GM19324 (cell line): ENCODE measurements around the gene PNP.

Experiments used
- ATAC-seq: cut with Tn5 transposase; IDR thresholded peaks from one replicate; pipeline ENCODE4 v1.9.1; 2021; ENCODE audit warnings: mild to moderate bottlenecking, moderate library complexity; ENCODE audit not compliant: unreplicated experiment, low FRiP score

PNP gene

GRCh38 chr14:20454516-20455354 is 14.5 kb upstream of the PNP start, which contains the start of the genes APEX1 and OSGEP:
Gene APEX1, plus strand, starts transcription at chr14:20455226. Its CDS starts 420 bp downstream, at chr14:20455646.
Gene OSGEP, minus strand, starts transcription at chr14:20454812. Its CDS starts 129 bp downstream, at chr14:20454683.
- ATAC-seq = peak; percentile 88

- ATAC-seq = peak; percentile 44
These were observed 13.6 kb upstream of the PNP start for GRCh38 chr14:20455355-20456300.

GRCh38 chr14:20456971-20457370 is 12.2 kb upstream of the PNP start:
- ATAC-seq = no peak

- no peak for ATAC-seq
These were observed 11.0 kb upstream of the PNP start for GRCh38 chr14:20458031-20458789.

GRCh38 chr14:20460458-20461224 is 8.6 kb upstream of the PNP start:
- ATAC-seq = peak; percentile 6

- ATAC-seq = peak; percentile 95
These were observed 7.7 kb upstream of the PNP start, which contains the start of gene PIP4P1 for GRCh38 chr14:20461225-20462141. Gene PIP4P1, minus strand, starts transcription at chr14:20461434. Its CDS starts 109 bp downstream, at chr14:20461325.

- peak; percentile 3 for ATAC-seq
These were observed 403 bp upstream of the PNP start for GRCh38 chr14:20468764-20469241.

- ATAC-seq = peak; percentile 25
These were observed 840 bp downstream of the PNP start for GRCh38 chr14:20469890-20470602.

GRCh38 chr14:20470603-20470901 is 1.3 kb downstream of the PNP start:
- no peak for ATAC-seq

GRCh38 chr14:20472536-20473169 is 3.4 kb downstream of the PNP start:
- no peak for ATAC-seq

- ATAC-seq = no peak
These were observed 7.6 kb downstream of the PNP start for GRCh38 chr14:20476776-20477175.

- no peak for ATAC-seq
These were observed 8.1 kb downstream of the PNP start for GRCh38 chr14:20477211-20477876.

- no peak for ATAC-seq
These were observed 9.7 kb downstream of the PNP start for GRCh38 chr14:20478894-20479293.

- ATAC-seq = no peak
These were observed 13.2 kb downstream of the PNP start for GRCh38 chr14:20482382-20482781.

GRCh38 chr14:20485900-20486299 is 16.7 kb downstream of the PNP start:
- ATAC-seq = no peak

GRCh38 chr14:20486684-20487395 is 17.6 kb downstream of the PNP start:
- ATAC-seq = no peak
